ENCODE measurements around the gene AHDC1. TPM values are rescaled to one million over a fixed set of nuclear protein-coding genes. Genes with fewer than 3 reads are reported as not detected.

The AHDC1 gene
- total and polyA plus RNA-seq, 2 donors (not counting 3 experiments of a cell fraction or from before 2014, with no cell fraction given), result 7.0 to 32.1 TPM

DNA sequence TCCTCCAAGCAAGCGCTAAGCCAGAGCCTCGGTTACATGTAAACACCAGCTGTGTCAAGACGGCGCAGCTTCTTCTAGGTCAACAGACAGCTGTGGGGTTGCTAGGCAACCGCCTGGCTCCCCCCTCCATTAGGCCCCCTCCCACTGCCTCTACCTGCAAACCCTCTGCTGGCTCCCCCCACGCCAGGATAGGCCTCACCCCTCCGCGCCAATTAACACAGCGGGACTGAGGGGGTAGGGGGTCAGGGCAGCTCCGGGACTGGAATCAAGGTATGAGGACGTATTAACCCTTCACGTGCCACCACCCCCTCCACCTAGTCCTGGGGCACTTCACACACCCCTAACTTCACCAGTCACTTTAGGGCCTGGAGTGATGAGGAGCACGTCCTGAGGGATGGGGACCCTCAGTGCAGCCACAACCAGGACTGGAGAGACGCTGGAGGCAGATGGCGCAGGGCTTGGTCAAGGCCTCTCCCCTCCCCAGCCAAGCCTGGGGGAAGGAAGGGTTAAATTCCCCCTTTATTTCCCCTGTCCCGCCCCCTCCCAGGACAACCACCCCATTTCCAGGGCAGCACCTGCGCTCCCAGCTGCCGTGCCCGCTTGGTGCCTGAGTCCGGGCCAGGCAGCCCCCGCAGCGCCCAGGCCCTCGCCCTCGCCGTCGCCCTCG is 76.6 kb downstream of the AHDC1 start:
- H3K9ac ChIP-seq (replicated peaks; ENCODE audit: extremely low read depth, insufficient read depth, low read length), result no peak overlapping the region
- intact Hi-C loops (cut with micrococcal nuclease), result loop anchor here (5.0 kb wide), 1 partner anchor 110 kb away; no protein-coding TSS in a partner anchor
- H3K36me3 ChIP-seq (ENCODE audit: control insufficient read depth in 2 of 2, extremely low read depth in 1 of 2, insufficient read depth in 2 of 2, low read length in 2 of 2), result no peaks in the 10 kb centered on the region

More for the DNA sequence above, 76.6 kb downstream of the AHDC1 start:
- BruUV-seq (replicated peaks), result no TSS peak
- DNase-seq (ENCODE audit: low read depth, low spot score), result no peak
- no peak overlapping the region for H2AFZ ChIP-seq (ENCODE audit: low read depth, low read length)
- no peak overlapping the region for H3K4me3 ChIP-seq (replicated peaks in 1 of 3; ENCODE audit: insufficient read depth in 1 of 3, low read depth in 1 of 3, low read length in 3 of 3)
- CTCF ChIA-PET, result interaction anchor here (1.0 to 1.9 kb wide), 3 partner anchors 11 to 111 kb away, joined by 3 to 6 read pairs (median 4); no protein-coding TSS in a partner anchor
- no peak for FAIRE-seq
- H3K27me3 ChIP-seq (ENCODE audit: control insufficient read depth in 2 of 2, insufficient read depth in 2 of 2, low read length in 2 of 2), result peaks cover 3 to 5% of the 10 kb centered on the region in 2 experiments
- POLR2A ChIA-PET, result no interaction called here
- H3K4me1 ChIP-seq (ENCODE audit: control insufficient read depth, extremely low read depth, insufficient read depth, low read length), result peaks cover 12% of the 10 kb centered on the region
- TF ChIP-seq FOS (IDR thresholded peaks at IDR 0.05; ENCODE audit: borderline replicate concordance, insufficient read depth, low read length) (no peak), MYC (IDR thresholded peaks at IDR 0.05; ENCODE audit: low read depth, low read length) (no peak), JUN (IDR thresholded peaks at IDR 0.05; ENCODE audit: borderline replicate concordance, insufficient read depth, insufficient read length, low read depth) (no peak), MAX (IDR thresholded peaks at IDR 0.05; ENCODE audit: insufficient read depth, insufficient read length) (no peak), GATA2 (IDR thresholded peaks at IDR 0.05; ENCODE audit: insufficient read depth, insufficient read length, low read depth, low read length) (no peak)
- TF ChIP-seq, protein P1, sequence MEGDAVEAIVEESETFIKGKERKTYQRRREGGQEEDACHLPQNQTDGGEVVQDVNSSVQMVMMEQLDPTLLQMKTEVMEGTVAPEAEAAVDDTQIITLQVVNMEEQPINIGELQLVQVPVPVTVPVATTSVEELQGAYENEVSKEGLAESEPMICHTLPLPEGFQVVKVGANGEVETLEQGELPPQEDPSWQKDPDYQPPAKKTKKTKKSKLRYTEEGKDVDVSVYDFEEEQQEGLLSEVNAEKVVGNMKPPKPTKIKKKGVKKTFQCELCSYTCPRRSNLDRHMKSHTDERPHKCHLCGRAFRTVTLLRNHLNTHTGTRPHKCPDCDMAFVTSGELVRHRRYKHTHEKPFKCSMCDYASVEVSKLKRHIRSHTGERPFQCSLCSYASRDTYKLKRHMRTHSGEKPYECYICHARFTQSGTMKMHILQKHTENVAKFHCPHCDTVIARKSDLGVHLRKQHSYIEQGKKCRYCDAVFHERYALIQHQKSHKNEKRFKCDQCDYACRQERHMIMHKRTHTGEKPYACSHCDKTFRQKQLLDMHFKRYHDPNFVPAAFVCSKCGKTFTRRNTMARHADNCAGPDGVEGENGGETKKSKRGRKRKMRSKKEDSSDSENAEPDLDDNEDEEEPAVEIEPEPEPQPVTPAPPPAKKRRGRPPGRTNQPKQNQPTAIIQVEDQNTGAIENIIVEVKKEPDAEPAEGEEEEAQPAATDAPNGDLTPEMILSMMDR (IDR thresholded peaks at IDR 0.05; ENCODE audit: extremely low read depth in 1 of 2, insufficient read depth in 1 of 2, low read depth in 1 of 2, low read length in 2 of 2), result no peak
- dilution Hi-C loops (cut with MboI; ENCODE audit: extremely low pct_ligation_motif_present, low sequenced_read_pairs), result no loop called here
- no peaks in the 10 kb centered on the region for H3K79me2 ChIP-seq (ENCODE audit: control insufficient read depth, insufficient read depth, low read length)
- no peaks in the 10 kb centered on the region for H3K9me3 ChIP-seq (replicated peaks; ENCODE audit: control insufficient read depth, insufficient read depth, low read length)
- no peaks in the 10 kb centered on the region for H3K9me1 ChIP-seq (replicated peaks; ENCODE audit: control insufficient read depth, extremely low read depth, insufficient read depth, low read length)
- no peaks in the 10 kb centered on the region for H4K20me1 ChIP-seq (replicated peaks; ENCODE audit: control insufficient read depth, extremely low read depth, insufficient read depth, low read length)
- H3K27ac ChIP-seq (ENCODE audit: insufficient read depth, low read depth, low read length), result no peak overlapping the region
- H3K4me2 ChIP-seq (ENCODE audit: insufficient read depth, low read length), result no peak overlapping the region
